ENCODE measurements around the gene ATP1A2.

Gene ATP1A2

DNA sequence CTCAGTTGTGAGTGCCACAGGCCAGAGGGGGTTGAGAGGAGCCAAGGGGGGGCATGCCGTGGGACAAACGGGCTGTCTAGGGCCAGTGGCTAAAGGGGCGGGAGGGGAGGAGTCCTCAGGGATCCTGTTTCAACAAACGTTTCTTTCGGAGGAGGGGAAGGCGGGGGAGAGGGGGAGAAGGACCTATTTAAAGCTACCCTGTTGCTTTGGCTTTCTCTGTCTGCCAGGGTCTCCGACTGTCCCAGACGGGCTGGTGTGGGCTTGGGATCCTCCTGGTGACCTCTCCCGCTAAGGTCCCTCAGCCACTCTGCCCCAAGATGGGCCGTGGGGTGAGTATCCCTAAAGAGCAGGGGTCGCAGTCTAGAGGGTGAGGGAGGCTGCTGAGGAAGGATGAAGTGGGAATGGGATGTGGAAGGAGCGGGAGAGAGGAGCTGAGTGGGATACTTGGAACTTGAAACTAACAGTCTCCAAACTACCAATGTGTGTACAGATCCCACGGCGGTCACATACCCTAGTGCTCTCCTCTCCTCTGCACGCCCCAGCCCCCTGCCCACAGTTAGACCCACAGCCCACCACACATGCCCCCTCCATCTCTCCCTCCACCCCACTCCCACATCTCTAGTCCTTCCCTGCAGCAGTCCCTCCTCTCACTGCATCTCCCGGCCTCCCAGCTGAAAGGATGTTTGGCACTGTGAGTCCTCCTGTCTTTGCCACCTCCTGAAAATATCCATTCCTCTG is at the start of gene ATP1A2:
Gene ATP1A2, plus strand, starts transcription at position 215 of the 738 bp plus-strand sequence. Its CDS starts 103 bp downstream, at position 318.
- in situ Hi-C loops (cut with HindIII; ENCODE audit: low sequenced_read_pairs): no loop called here

DNA sequence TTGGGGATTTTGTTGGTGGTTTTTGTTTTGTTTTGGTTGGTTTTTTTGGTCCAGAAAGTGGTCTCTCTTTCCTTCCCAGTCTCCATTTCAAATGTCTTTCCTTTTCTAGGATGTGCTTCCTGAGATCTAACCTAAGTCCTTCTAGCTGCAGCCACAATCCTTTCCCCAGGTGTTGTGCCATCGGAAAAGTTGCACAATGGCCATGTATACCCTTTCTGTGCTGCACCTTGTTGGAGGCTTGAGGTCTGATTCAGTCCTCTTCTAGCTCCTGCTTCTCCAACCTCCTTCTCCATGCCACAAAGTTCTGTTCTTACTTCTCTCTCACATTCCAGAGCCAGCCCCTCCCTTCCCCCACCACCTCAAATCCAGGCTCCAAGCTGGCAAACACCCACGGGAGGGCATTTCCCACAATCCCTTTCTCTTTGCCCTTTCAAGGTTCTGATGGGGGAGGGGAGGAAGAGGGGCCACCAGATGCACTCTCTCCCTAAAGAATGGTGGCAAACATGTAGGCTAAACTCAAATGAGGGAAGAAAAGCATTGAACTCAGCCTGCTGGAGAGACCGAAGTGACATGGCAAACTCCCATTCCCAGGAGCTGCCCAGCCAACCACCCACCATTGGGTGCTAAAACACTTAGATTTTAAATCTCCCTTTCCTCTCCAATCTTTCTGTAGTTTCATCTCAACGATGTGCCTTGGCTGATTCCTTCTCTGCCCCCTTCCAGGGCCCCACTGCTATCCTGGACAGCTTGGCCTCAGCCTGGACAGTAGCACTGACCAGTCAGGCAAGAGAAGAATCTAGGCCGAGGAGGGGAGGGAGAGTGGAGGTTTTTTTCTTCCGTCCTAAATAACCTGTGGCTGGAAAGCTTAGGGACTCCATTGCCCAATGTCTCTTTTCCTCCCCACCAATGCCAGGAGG is 48.5 kb upstream of the ATP1A2 start:
- in situ Hi-C loops (cut with HindIII; ENCODE audit: low sequenced_read_pairs): no loop called here

DNA sequence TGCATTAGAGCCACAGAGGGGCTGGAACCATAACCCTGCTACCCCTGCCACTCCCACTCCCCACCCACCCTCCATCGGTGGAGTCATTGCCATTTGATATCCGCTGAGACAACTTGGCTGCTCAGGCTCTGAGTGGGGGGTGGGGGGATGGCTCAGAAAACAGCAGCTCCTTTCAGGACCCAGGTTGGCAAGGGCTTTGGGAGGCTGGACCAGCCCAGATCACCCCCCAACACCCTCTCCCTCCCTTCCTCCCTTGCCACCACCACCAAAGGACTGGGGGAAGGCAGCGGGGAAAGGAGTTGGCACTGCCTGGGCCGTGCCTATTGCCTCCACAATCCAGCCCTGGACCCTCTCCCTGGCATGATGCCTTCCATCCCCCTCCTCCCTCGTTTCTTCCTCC is 47.3 kb upstream of the ATP1A2 start:
- in situ Hi-C loops (cut with HindIII; ENCODE audit: low sequenced_read_pairs): no loop called here

DNA sequence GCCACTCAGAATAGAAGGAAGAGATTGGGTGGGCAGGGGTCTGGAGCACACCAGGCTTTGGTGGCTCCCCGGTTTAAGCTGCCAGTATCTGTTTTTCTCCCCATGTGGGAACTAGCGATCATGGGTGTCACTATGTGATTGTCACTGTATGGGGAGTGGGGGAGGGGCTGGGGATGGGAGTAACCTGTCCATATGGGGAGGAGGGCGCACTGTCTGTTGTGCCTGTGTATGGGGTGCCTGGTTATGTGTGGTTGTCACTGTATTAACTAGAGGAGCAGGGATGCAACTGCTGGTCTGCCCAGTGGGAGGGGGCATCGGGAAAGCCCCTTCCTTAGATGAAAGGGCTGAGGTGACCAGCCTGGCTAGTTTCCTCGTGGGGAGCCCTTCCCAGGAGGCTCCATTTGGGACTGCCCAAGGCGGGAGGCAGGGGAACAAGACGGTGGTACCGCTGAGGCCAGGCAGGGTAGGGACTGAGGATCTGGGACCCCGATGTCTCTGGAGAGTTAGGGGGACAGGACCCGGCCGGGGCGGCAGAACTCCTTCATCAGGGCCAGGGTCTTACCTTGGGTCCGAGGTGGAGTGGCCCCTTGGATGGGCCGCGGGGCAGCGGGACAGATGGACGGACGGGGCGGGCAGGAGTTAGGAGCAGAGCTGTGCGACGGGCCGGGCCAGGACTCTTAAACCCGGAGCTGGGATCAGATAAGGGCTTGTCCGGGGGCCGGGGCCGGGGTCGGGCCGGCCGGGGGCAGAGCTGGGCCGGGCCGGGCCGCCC is 45.9 kb upstream of the ATP1A2 start, which contains the start of gene KCNJ10:
Gene KCNJ10, minus strand, starts transcription at position 701 of the 772 bp plus-strand sequence. CDS start 27,628 bp downstream, outside the sequence.
- in situ Hi-C loops (cut with HindIII; ENCODE audit: low sequenced_read_pairs): no loop called here

DNA sequence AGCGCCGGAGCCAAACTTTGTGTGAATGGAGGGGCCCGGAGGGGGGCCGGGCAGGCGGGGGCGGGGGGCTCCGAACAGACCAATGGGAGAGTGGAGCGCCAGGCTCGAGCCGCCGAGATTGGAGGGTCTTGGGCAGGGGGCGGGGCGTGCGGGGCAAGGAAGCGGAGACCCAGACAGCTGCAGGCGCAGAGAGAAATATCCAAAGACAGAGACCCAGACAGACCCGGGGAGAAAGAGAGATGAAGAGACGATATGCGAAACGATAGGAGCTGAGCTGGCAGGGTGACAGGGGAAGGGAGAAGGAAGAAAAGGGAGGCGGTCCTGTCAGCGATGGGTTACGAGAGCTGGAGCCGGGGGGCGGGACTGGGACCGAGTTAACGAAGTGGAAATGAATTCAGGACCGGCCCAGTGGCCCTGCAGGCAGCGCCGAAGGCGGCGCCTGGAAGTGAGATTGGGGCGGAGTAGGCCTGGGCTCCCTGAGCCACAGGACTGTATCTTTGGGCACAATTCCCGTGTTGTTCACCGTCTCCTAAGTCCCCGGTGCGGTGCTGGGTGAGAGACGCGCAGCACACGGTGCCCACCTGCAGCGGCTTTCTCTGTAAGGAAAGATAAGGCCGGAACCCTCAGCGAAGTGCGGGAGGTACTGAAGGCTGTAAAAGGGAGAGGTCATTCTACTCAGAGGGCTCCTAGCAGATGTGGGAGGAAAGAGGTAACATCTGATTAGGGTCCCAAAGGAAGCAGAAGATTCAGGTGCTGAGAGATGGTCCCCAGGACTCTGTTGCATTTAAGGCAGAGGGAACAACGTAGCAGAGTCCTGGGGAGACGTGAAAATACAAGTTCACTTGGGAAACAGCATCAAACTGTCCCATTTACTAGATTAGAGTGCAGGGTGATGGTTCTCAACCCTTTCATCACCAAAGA is 45.1 kb upstream of the ATP1A2 start:
- in situ Hi-C loops (cut with HindIII; ENCODE audit: low sequenced_read_pairs): no loop called here

DNA sequence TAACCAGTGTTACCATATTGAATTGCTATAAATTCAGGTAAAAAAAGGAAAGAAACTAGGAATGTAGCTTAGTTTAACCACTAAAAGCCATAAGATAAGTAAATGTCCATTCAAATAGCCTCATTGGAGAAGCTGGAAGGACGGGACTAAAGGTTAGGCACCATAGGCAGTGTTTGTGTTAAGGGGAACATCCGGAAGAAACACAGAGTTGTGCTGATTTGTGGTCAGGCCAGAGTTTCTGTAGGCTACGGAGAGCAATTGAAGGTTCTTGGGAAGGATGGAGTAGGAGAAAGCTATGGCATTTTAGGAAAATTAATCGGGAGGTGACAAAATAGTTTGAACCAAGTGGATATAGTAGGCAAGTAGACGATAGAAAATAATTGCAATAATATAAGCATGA is 44.3 kb upstream of the ATP1A2 start:
- in situ Hi-C loops (cut with HindIII; ENCODE audit: low sequenced_read_pairs): no loop called here

DNA sequence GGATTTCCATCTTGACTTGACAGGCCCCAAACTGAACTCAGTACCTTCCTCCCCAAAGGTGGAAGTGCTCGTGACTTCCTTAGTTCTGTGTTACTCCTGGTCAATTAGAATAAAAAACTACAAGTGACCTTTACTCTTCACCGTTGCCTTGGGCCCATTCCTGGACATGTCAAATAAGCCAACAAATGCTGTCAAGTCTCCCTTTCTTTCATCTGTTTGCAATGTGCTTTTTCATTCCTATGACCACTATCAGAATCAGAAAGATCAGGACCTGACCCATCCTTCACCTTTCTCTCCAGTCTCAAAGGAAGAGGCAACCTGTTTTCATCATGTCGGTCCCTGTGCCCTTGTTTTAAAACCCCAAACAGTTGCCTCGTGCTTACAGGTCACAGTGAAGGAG is 40.7 kb upstream of the ATP1A2 start:
- in situ Hi-C loops (cut with HindIII; ENCODE audit: low sequenced_read_pairs): no loop called here

DNA sequence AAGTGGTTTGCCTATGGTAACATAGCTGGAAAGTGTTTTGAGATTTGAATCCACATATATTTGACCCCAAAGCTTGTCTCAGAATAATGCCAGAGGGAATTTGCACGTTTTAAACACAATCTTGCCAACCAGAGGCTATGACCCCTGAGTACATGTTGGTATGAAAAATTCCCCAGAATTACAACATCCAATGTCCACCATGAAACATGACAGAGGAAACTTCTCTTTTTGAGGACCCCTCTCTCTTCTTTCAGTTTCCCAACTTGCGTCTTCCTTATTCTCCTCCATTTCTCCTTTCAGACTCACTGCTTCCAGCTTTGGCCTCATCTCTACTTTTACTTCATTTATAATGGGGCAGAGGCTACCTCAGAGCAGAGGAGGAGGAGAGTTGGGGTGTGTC is 39.7 kb upstream of the ATP1A2 start:
- in situ Hi-C loops (cut with HindIII; ENCODE audit: low sequenced_read_pairs): no loop called here

DNA sequence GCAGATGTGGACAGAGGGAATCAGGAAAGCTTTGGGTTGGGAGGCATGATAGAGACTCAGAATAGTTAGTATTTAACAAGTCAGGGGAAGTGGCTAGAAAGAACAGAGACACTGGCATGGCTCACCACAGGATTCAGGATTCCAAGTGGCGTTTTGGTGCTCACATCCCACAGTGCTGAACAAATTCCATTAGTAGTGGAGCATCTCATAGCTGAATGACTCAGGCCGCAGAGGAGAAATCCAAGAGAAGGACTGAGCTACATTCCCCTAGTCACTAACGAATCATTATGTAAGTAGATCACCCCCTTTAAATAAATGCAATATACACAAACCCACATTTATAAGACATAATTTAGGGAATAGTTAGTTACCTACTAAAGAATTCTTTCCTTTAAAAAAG is 39.3 kb upstream of the ATP1A2 start:
- in situ Hi-C loops (cut with HindIII; ENCODE audit: low sequenced_read_pairs): no loop called here

DNA sequence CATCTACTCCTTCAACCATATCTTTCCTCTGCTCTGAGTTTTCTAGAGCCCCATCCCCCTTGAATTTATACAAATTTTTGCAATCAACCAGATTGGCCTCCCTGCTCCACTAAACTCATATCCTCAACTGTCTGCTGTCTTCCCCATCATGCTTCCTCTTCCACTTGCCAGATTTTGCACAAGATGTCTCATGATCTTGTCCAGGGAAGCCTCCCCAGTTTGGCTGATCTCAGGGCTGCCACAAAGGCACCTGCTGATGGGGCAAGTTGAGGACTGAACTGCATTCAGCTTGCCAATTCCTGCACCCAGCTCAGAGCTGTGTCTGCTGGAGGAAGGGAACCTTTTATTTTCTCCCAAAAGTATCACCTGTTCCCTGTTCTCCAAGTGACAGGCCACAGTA is 38.1 kb upstream of the ATP1A2 start:
- in situ Hi-C loops (cut with HindIII; ENCODE audit: low sequenced_read_pairs): no loop called here

DNA sequence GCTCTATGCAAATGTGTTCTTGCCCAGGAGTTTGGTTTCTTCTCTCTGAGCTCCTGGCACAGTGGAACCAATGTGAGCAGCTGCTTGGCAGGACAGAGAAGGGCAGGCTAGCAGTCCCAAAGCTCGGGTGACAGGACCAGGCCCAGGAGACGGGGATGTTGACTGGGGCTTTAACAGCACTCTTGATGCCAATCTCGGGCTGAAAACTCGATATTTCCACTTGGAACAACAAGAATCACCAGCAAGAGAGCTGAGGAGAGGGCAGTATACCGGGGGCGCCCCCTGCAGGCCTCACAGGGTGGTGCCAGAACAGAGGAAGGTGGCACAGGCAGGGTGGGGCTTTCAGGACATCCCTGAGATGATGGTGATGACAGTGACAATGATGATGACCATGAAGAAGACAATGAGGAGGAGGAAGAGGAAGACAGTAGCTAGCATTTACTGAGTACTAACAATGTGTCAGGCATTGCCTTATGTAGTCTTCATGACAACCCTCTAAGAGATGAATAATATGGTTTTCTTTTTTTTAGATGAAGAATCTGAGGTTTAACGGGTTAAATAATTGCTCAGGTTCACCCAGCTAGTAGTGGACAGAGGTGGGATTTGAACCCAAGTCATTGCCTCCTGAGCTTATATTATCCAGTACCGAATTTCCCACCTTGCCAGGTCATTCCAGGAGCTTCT is 36.9 kb upstream of the ATP1A2 start:
- in situ Hi-C loops (cut with HindIII; ENCODE audit: low sequenced_read_pairs): no loop called here

DNA sequence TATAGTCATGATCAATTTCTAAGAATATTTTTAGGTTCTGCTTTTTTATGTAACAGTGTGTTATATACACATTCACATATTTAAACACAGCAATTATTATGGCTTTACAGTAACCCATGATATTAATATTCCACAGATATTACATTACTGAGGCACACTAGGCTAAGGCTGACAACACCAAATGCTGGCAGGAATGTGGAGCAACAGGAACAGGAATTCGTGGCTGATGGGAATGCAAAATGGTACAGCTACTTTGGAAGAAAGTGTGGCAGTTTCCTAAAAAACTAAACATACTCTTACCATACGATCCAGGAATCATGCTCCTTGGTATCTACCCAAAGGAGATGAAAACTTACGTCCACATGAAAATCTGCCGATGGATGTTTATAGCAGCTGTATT is 36.1 kb upstream of the ATP1A2 start:
- in situ Hi-C loops (cut with HindIII; ENCODE audit: low sequenced_read_pairs): no loop called here

DNA sequence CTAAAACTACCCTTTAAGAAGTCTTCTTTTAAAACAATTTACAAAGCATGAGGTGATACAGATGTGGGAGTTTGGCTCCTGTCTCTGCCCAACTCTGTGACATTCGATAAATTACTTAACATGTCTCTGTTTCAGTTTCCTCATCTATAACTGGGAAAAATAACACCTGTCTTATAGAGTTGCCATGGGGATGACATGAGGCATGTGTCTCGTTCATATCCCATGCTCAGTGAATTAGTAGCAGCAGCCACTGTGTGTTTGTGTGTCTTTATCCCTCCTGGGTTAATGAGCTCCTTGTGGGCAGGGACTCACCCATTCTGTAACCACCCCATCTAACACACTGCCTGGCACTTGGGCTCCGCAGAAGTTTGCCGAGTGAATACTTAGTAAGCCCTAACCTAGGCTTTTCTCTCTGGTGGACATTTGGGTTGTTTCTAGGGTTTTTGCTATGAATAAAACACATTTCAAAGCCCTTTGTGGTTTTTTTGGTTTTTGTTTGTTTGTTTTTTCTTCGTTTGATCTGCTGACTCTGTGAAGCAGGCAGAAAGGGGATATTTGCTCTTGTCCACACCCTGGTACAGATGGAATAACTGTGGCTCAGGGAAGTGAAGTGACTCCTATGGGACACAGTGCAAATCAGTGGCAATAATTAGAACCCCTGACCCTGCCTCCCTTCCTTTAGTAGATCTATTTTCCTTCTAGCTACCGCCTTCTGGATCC is 35.0 kb upstream of the ATP1A2 start:
- in situ Hi-C loops (cut with HindIII; ENCODE audit: low sequenced_read_pairs): no loop called here

DNA sequence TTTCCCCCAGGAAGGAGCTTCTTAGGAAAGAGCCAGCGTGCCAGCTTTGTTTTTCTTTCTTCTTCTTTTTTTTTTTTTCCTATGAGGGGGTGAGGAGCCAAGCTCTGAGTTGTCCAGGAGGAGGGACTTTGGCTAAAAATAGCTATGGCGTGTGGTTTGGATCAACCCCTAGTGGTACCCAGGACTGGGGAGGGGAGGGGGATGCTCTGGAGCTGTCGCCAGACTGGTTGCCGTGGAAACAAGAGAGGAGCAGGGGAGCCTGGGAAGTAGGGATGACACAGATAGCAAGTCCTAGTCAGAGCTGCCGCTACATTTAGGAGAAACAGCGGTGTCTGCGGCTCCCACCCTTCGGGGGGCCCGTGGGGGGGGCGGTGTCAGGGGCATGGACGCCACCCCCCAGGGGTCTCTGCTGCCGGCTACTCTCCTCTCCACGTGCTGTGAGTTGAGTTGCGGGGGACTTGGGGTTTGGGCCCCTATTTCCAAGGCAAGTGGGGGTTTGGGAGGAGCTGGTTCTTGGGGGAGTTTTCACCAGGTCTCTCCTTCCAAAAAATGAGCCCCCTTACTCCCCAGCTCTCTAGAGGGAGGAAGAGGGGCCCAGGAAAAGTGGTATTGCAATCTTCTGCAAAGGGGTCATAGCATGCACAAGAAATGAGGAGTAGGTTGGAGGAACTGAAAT is 34.2 kb upstream of the ATP1A2 start, which contains the start of gene KCNJ9:
Gene KCNJ9, plus strand, starts transcription at position 278 of the 676 bp plus-strand sequence. CDS start 2,493 bp downstream, outside the sequence.
- in situ Hi-C loops (cut with HindIII; ENCODE audit: low sequenced_read_pairs): no loop called here

DNA sequence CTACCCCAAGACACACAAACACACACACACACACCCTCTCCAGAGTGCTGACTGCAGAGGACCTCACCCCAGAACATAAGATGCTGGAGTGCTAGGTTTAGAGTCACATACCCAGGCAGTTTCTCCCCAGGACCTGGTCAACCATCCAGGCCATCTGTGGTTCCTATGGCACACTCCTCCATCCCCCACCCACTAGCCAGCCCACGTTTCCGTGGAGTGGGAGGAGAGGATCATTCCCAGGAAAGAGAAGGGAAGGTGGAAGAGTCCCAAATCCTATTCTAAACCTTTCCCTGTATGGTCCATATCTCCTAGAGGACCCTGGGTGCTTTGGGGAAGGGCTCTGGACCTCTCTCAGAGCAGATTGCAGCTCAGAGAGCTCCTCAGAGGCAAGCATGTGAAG is 33.1 kb upstream of the ATP1A2 start:
- in situ Hi-C loops (cut with HindIII; ENCODE audit: low sequenced_read_pairs): no loop called here

DNA sequence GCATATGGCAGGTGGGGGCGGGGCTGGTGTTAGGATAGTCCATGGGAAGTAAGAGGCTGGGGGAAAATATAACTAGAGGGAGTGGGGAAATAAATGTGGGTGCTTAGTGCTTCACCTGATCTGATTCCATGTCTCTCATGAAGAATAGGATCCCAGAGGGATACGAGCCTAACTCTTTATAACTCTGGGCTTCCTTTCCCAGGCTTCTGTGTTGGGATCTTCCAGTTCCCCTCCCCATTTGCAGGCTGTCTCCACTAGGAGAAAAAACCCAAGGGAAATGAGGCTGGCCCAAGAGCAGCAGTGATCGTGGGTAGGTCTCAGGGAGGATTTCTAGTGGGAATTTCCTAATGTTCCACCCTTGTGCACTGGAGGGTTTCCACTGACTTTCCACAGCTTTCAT is 32.6 kb upstream of the ATP1A2 start:
- in situ Hi-C loops (cut with HindIII; ENCODE audit: low sequenced_read_pairs): no loop called here

DNA sequence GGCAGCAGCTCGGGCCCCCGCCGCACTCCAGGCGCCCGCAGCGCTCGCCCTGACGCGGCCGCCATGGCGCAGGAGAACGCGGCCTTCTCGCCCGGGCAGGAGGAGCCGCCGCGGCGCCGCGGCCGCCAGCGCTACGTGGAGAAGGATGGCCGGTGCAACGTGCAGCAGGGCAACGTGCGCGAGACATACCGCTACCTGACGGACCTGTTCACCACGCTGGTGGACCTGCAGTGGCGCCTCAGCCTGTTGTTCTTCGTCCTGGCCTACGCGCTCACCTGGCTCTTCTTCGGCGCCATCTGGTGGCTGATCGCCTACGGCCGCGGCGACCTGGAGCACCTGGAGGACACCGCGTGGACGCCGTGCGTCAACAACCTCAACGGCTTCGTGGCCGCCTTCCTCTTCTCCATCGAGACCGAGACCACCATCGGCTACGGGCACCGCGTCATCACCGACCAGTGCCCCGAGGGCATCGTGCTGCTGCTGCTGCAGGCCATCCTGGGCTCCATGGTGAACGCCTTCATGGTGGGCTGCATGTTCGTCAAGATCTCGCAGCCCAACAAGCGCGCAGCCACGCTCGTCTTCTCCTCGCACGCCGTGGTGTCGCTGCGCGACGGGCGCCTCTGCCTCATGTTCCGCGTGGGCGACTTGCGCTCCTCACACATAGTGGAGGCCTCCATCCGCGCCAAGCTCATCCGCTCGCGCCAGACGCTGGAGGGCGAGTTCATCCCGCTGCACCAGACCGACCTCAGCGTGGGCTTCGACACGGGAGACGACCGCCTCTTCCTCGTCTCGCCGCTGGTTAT is 31.4 kb upstream of the ATP1A2 start:
- in situ Hi-C loops (cut with HindIII; ENCODE audit: low sequenced_read_pairs): no loop called here
